Ovary (tissue), 3 donors: ENCODE data around the gene GAMT.

ENCODE experiments used
- POLR2A ChIP-seq: fragments of 450-650 bp; IDR thresholded peaks from one replicate; pipeline ENCODE4 v1.6.1; 2017; ENCODE audit warnings: antibody characterized with exemption, mild to moderate bottlenecking, moderate library complexity
- TF ChIP-seq, protein P1 (sequence below), 3 donors: fragments of 450-650 bp in 2 of 3; fragments of 200-600 bp in 1 of 3; IDR thresholded peaks; one replicate each; pipeline versions ENCODE4 v1.5.1 to v1.8.0; 2016 to 2022; ENCODE audit warnings: antibody characterized with exemption in 3 of 3, mild to moderate bottlenecking in 1 of 3
- donor health status: DM: no; HTN: no; CAD: no.

DNA sequence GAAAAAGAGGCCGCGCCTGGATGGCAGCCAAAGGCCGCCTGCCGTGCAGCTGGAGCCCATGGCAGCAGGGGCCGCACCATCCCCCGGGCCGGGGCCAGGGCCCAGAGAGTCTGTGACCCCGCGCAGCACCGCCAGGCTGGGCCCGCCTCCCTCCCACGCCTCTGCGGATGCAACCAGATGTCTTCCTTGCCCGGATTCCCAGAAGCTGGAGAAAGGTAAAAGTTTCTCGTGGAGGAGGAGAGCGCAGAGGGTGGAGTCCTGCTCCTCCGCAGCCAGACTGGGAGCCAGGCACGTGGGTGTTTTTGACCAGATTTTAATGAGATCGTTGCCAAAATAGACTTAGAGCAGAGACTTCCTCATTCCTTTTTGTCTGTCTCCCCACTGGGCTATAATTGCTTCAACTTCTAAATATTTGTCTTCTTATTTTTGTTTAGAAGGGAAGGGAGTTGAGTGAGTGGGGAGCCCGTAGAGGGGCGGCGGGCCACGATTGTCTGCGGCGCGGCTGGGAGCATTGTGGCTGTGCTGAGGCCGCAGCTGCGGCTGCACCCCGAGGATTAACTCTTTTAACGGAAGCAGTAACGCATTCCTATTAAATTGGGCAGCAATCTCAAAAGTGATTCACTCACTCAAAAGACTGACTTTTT, 40.4 kb downstream of the GAMT start:
- TF ChIP-seq, protein P1, sequence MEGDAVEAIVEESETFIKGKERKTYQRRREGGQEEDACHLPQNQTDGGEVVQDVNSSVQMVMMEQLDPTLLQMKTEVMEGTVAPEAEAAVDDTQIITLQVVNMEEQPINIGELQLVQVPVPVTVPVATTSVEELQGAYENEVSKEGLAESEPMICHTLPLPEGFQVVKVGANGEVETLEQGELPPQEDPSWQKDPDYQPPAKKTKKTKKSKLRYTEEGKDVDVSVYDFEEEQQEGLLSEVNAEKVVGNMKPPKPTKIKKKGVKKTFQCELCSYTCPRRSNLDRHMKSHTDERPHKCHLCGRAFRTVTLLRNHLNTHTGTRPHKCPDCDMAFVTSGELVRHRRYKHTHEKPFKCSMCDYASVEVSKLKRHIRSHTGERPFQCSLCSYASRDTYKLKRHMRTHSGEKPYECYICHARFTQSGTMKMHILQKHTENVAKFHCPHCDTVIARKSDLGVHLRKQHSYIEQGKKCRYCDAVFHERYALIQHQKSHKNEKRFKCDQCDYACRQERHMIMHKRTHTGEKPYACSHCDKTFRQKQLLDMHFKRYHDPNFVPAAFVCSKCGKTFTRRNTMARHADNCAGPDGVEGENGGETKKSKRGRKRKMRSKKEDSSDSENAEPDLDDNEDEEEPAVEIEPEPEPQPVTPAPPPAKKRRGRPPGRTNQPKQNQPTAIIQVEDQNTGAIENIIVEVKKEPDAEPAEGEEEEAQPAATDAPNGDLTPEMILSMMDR (IDR thresholded peaks at IDR 0.05) = no peak
- TF ChIP-seq POLR2A = no peak
